RWPE2 (cell line): ENCODE results near the gene XRCC1.

Experiments
- ATAC-seq: fragments of 200-7000 bp; cut with Tn5 transposase; 3 replicates; pipeline ENCODE4 v1.9.1; 2021; ENCODE audit warnings: low read depth
- DNase-seq: peaks from one replicate; pipeline ENCODE4 v3.0.0-alpha.2; 2020; ENCODE audit warnings: low spot score
- H3K27ac ChIP-seq: fragments of 450-650 bp; 2 replicates; pipeline ENCODE4 v1.5.1; 2017; ENCODE audit warnings: mild to moderate bottlenecking; ENCODE audit not compliant: poor library complexity, severe bottlenecking
- H3K27me3 ChIP-seq: fragments of 250-450 bp; sonication (Bioruptor Pico); 2 replicates; pipeline ENCODE4 v1.5.1; 2021; ENCODE audit warnings: mild to moderate bottlenecking, moderate library complexity; ENCODE audit not compliant: insufficient read depth, poor library complexity, severe bottlenecking
- H3K36me3 ChIP-seq: fragments of 250-450 bp; sonication (Bioruptor Pico); 2 replicates; pipeline ENCODE4 v1.5.1; 2020; ENCODE audit warnings: low read depth, mild to moderate bottlenecking, moderate library complexity
- H3K4me1 ChIP-seq: fragments of 250-450 bp; sonication (Bioruptor Pico); 2 replicates; pipeline ENCODE4 v1.5.1; 2021; ENCODE audit warnings: mild to moderate bottlenecking, moderate library complexity; ENCODE audit not compliant: insufficient read depth, poor library complexity, severe bottlenecking
- H3K4me3 ChIP-seq: fragments of 250-450 bp; sonication (Bioruptor Pico); 2 replicates; pipeline ENCODE4 v1.5.1; 2021; ENCODE audit warnings: mild to moderate bottlenecking, moderate library complexity; ENCODE audit not compliant: severe bottlenecking
- H3K9me3 ChIP-seq: fragments of 250-450 bp; sonication (Bioruptor Pico); 2 replicates; pipeline ENCODE4 v1.5.1; 2021; ENCODE audit warnings: mild to moderate bottlenecking, moderate library complexity; ENCODE audit not compliant: severe bottlenecking
- CTCF ChIP-seq: fragments of 450-650 bp; IDR thresholded peaks from one replicate; pipeline ENCODE4 v1.5.1; 2017; ENCODE audit warnings: mild to moderate bottlenecking, moderate library complexity; ENCODE audit not compliant: poor library complexity, severe bottlenecking

The XRCC1 gene

DNA sequence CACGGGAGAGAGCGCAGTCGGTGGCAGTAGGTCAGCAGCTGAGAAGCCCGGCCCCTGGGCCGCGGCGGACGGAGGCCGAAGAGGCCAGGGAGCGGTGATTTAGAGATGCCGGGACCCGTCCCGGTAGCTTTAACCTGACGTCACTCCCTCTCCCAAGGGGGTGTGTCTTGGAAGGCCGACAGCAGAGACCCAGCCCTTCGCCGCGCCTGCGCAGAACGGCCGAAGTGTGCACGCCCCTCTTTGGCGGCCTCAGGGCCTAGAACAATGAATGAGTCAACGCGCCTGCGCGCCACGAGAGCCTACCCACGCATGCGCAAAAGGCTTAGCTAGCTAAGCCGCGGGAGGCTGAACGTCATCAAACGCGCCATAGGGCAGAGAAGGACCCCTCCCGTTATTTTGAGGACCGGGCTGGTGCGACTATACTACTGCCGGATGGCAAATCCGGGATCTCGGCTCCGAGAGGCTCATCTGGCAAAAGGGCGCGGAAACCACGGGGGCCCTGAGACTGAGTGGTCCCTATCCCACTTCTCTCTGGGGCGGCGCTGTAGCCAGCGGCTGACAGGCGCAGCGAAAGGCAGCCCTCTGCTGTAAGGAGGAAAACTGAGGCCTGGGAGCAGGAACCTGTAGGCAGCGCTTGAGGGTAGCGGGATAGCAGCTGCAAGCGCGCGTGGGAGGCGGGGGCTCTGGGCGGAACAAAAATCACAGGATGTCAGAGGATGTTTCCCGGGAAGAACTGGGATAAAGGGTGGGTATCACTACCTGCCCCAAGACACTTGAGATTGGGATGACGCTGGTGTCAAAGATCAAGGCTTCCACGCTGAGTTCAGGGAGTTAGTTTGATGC, 20.9 kb upstream of the XRCC1 start, which contains the start of the genes IRGQ and ZNF576:
Gene IRGQ, minus strand, starts transcription at position 136 of the 843 bp plus-strand sequence. CDS start 796 bp downstream, outside the sequence.
Gene ZNF576, plus strand, starts transcription at position 597 of the 843 bp plus-strand sequence. CDS start 514 bp downstream, outside the sequence.
- DNase-seq (peak; percentile 98), ATAC-seq (peak; percentile 77)
- Histone ChIP-seq H3K27me3 (no peaks in the 10 kb centered on the region), H3K4me3 (peak within 1 kb of the TSS; percentile 59), H3K36me3 (peaks cover 22% of the 10 kb centered on the region), H3K4me1 (no peaks in the 10 kb centered on the region), H3K27ac (peak within 1 kb of the TSS; percentile 56), H3K9me3 (no peaks in the 10 kb centered on the region)
- no peak for TF ChIP-seq CTCF

- no peaks in the 10 kb centered on the region for H3K4me1 ChIP-seq
- TF ChIP-seq CTCF = no peak
Observed at GRCh38 chr19:43595605-43595998, 20.3 kb upstream of the XRCC1 start.

DNA sequence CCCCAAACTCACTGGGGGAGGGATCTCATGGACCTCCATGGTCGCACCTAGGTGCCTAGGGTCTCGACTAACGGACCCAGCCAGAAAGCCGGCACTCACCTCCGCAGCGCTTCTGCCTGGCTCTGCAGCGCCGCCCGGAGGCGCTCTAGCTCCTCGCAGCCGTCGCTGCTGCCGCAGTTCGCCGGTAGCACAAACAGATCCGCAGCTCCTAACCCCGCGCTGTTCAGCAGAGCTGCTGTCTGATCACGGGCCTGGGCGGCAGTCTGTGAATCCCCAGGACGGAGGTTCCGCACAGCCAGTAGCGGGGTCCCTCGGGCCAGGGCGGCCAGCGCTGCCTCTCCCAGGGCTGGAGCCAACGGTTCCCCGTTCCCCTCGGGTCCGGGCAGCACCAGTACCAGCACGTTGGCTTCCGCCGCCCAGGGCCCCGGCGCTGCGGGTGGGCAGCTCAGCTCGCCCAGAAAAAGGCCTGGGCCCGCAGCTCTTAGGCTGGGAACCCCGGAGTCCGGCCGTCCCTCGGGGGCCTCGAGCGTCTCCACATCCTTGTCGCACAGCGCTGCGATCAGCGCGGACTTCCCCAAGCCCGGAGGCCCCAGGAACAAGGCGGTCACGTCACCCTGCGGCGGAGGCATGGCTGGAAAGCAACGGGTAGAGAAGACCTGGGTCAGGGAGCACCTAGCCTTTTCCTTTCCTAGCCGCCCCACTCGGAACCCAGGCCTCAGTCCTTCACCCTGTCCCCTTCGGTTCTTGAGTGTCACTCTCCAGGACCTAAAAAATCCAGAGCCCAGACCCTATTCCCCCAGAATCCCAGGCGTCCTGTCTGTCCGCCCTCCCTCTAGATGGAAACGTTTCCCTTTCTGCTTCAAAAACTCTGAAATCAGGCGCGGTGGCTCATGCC, 19.6 kb upstream of the XRCC1 start:
- H3K4me3 ChIP-seq = peak overlapping the region; percentile 59
- peak overlapping the region; percentile 56 for H3K27ac ChIP-seq
- H3K4me1 ChIP-seq = no peaks in the 10 kb centered on the region
- DNase-seq (no peak), ATAC-seq (peak; percentile 30; the same call in 2 of the 3 replicates)
- TF ChIP-seq CTCF = peak; percentile 76
- peaks cover 22% of the 10 kb centered on the region for H3K36me3 ChIP-seq
- no peaks in the 10 kb centered on the region for H3K9me3 ChIP-seq
- H3K27me3 ChIP-seq = no peaks in the 10 kb centered on the region

More at GRCh38 chr19:43595605-43595998, 20.3 kb upstream of the XRCC1 start:
- H3K9me3 ChIP-seq = no peaks in the 10 kb centered on the region
- DNase-seq (no peak), ATAC-seq (peak; percentile 17; the same call in 2 of the 3 replicates)
- H3K27me3 ChIP-seq = no peaks in the 10 kb centered on the region
- peak overlapping the region; percentile 59 for H3K4me3 ChIP-seq
- H3K27ac ChIP-seq = peak overlapping the region; percentile 56
- H3K36me3 ChIP-seq = peaks cover 22% of the 10 kb centered on the region

DNA sequence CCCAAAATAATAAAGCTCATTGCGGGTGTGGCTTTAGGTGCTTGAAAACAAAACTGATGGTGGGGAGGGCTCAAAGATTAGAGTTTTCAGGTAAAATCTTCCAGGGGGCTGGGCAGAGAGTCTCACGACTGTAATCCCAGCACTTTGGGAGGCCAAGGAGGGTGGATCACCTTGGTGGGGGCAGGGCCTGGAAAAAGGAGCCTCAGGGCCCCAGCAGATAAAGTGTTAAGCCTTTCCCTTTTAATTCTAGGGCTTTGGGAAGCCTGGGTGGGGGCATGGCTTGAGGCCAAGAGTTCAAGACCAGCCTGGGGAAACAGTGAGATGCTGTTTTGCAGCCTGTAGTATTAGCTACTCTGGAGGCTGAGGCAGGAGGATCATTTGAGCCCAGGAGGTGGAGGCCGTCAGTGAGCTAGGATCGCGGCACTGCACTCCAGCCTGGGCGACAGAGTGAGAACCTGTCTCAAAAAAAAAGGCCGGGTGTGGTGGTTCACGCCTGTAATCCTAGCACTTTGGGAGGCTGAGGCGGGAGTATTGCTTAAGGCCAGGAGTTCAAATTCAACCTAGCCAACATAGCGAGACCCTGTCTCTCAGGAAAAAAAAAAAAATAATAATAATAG, 18.9 kb upstream of the XRCC1 start:
- DNase-seq (no peak), ATAC-seq (no peak)
- no peak for TF ChIP-seq CTCF
- Histone ChIP-seq H3K36me3 (peaks cover 22% of the 10 kb centered on the region), H3K4me1 (no peaks in the 10 kb centered on the region), H3K27ac (no peak overlapping the region), H3K27me3 (no peaks in the 10 kb centered on the region), H3K9me3 (no peaks in the 10 kb centered on the region), H3K4me3 (peak overlapping the region; percentile 59)
